Retina (tissue), 1 donor: ENCODE measurements around the gene ZNF613.
"Not testable (repeated sequence)": the region's sequence is repeated elsewhere in the genome, so short reads cannot be mapped to it uniquely, and the experiment has no call there.

Experiments
- DNase-seq: peaks from one replicate; pipeline ENCODE4 v3.0.0-alpha.2; 2016

The ZNF613 gene

DNA sequence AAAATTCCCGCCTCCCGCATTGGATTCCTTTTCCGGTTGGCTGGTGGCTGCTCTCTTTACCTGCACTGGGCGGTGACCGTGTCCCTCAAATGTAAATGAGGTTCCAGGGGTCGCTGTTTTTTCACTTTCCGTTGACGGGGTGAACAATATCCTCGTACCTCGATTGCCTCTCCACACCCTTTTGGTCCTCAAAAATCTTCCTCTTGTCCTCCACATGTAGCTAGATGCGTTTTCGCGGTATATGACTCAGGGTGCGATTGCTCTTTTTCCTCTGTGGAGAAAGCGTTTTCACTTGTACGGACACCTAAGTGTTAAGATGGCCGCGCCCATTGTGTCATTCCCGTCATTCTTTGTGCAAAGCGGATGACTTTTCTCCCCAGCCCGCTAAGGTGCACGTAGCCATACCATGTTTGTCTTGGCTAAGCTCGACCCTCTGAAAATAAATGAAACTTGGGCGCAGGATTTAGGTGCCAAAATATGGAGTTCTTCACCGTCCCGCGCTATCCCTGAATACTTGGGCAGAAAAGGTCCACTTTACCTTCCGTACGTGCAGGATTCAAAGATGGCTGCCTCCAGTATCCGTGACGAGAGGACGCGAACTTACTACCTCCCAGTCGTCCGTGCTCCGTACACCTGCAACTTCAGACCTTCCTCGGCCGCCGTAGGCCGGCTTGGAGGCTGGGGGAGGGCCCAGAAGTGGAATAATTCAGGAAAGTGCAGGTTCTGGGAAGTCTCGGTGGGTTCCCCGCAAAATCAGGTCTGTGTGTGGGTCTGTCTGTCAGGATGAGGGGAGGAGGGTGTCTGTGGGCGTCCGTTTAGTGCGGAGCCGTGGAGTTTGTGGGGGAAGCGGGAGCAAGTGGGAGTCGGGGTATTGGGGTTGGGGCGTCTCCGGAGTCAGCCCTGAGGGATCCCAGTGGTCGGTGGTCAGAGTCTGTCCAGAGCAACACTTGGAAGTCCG is at the start of gene ZNF613:
TSS of gene ZNF613 (plus strand) at position 689 of the 958 bp plus-strand sequence. CDS start 8,749 bp downstream, outside the sequence.
- DNase-seq, result peak; percentile 99

DNA sequence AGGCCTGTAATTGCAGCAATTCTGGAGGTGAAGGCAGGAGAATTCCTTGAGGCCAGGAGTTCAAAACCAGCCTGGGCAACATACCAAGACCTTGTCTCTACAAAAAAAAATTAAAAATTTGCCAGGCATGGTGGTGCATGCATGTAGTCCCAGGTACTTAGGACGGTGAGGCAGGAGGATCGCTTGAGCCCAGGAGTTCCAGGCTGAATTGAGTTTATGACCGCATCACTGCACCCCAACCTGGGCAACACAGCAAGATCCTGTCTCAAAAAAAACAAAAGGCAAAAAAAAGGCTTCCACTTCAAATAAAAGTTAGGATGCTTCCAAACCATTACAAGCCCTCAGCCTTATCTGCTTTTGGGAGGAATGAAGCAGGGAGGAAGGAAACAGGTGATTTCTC is 44.8 kb upstream of the ZNF613 start:
- DNase-seq, result no peak

DNA sequence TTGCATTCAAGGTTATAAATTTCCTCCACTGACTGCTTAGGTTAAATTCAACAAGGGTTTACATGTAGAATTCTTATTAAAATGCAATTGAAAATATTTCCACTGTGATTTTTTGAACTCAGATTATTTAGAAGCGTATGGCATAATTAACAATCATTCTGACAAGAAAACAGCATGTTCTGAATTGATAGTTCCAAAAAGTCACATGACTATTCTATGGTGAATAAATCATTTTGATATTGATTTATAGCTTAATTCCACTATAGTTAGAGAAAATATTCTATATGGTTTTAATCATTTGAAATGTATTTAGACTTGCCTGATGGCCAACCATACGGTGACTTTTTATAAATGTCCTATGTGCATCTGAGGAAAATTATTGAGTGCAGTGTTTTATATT is 42.6 kb upstream of the ZNF613 start:
- no peak for DNase-seq

DNA sequence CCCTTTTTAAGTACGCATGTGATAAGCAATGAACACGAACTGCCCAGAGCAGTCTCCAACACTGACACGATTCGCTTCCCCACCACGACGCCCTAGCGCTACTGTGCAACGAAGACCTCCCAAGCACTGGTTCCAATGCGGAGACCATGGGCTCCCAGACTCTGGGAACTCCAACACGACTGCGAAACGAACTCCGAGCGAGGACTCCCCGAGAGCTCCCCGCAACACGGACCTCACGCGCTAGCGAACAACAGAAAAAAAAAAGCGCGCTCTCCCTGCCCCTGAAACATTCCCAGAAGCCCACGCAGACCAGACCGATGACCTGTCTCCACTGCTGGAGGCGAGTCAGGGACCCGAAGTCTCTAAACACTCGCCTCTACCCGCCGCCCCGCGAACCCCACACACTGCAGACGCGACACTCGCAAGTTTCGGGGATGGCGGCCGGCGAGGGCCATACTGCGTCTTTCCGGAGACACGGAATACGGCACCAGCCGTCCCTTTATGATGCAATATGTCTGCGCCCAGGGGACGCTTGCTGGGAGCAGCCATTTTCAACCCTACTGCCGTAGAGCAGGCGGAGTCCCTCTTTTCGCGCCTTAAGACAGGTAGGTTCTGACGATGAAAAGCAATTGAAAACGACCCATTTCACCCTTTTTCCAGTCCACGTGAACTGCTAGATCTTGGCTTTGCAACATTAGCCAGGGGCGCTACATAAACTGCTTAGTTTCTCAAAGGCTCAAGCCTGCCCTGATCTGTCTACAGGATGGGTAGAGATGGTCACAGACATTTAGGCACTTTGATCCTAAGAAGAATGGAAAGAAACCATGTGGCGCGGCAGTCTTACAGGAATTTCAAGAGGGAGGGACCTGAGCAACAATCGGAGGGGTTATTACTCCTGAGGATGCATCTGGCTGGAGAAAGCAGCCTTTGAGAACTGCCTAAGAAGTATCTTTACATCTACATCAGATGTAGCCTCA is 39.5 kb upstream of the ZNF613 start, which contains the start of gene ZNF577:
TSS of gene ZNF577 (minus strand) at position 430 of the 977 bp plus-strand sequence. CDS start 7,569 bp downstream, outside the sequence.
- DNase-seq, result peak; percentile 96

DNA sequence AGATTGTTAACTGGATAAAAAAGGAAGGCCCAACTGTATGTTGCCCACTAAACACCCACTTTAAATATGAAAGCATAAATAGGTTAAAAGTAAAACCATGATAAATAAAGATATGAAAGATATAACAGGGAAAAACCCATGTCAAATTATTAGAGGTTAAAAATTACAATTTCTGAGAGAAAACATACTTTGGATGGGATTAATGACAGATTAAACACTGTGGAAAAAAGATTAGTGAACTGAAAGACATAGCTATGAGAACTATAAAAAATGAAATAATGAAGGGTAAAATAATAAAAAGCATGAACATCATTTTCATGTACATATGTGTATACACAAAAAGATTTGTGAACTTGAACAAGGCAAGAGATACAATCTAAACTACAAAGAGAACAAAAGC is 37.3 kb upstream of the ZNF613 start:
- DNase-seq, result no peak

DNA sequence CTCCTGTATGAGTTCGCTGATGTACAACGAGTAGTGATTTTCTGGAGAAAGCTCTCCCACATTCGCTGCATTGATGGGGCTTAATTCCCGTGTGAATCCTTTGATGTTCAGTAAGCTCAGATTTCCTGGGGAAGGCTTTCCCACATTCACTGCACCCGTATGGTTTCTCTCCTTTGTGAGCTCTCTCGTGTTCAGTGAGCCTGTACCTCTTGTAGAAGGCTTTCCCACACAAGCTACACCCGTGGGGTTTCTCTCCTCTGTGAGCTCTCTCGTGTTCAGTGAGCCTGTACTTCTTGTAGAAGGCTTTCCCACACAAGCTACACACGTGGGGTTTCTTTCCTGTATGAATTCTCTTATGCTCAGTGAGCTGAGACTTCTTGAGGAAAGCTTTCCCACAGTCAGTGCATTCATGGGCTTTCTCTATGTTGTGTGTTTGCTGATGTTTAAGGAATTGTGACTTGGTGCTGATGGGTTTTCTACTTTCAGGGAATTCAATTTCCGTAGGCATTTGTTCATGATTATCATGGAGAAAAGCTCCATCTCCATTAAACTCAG is 36.0 kb upstream of the ZNF613 start:
- peak; percentile 20 for DNase-seq

GRCh38 chr19:51901860-51902259 is 25.4 kb upstream of the ZNF613 start:
- DNase-seq, result no peak

GRCh38 chr19:51903192-51903591 is 24.1 kb upstream of the ZNF613 start:
- no peak for DNase-seq

DNA sequence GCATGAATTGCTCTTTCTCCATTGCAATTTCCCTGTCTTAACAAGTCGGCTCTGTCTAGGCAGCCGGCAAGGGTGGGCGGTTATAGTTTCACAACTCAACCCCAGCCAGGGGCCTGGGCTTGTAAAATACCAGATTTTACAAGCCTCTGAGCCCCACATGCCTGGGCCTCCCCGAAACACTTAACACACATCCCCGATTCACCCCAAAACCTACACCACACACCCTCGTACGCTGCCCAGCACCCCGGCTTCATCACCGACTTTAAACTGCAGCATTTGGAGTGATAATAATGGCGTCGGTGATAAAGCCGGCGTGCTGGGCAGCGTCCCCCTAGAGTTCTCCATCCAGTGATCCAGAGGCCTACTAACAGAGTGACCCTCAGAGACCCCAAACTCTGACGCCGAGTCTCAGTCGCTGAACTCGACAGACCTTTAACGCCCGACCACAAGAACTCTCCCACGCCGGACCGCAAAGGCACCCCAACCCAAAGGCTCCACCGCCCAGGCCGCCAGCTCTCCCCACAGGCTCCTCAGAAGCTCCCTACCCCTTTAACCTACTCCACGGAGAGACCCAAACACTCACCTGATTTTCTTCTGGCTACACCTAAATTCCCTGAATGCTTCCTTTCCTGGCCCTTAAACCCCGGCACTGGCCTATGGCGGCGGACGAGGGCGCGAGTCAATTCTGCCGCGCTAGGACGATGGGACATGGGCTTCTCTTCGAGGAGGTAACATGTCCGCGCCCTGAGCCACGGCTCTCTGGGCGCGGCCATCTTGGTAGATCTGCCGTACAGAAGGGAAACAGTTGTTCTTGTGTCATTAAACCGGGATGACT is 22.7 kb upstream of the ZNF613 start, which contains the start of gene ZNF649:
TSS of gene ZNF649 (minus strand) at position 687 of the 835 bp plus-strand sequence. CDS start 4,910 bp downstream, outside the sequence.
- DNase-seq, result peak; percentile 93

- DNase-seq, result no peak
Observed at GRCh38 chr19:51905206-51905605, 22.1 kb upstream of the ZNF613 start.

GRCh38 chr19:51905639-51906038 is 21.6 kb upstream of the ZNF613 start:
- not testable (repeated sequence) for DNase-seq

- DNase-seq, result not testable (repeated sequence)
Observed at GRCh38 chr19:51906108-51906507, 21.2 kb upstream of the ZNF613 start.

GRCh38 chr19:51907981-51908380 is 19.3 kb upstream of the ZNF613 start:
- not testable (repeated sequence) for DNase-seq

DNA sequence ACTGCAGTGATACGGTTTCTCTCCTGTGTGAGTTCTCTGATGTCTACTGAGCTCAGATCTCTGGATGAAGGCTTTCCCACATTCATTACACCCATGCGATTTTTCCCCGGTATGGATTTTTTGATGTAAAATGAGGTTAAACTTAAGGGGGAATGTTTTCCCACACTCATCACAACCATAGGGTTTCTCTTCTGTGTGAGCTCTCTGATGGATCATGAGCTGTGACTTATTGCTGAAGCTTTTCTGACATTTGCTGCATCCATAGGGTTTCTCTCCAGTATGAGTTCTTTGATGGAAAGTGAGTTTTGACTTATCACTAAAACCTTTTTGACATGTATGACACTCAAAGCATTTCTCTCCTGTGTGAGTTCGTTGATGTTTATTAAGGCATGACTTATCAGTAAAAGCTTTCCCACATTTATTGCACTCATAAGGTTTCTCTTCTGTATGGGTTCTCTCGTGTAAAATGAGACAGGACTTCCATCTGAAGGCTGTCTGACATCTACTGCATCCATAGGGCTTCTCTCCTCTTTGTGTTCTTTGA is 11.9 kb upstream of the ZNF613 start:
- DNase-seq, result no peak

GRCh38 chr19:51916167-51916566 is 11.1 kb upstream of the ZNF613 start:
- no peak for DNase-seq

GRCh38 chr19:51919606-51920005 is 7.7 kb upstream of the ZNF613 start:
- DNase-seq, result no peak

- DNase-seq, result no peak
Observed at GRCh38 chr19:51921949-51922348, 5.3 kb upstream of the ZNF613 start.

DNA sequence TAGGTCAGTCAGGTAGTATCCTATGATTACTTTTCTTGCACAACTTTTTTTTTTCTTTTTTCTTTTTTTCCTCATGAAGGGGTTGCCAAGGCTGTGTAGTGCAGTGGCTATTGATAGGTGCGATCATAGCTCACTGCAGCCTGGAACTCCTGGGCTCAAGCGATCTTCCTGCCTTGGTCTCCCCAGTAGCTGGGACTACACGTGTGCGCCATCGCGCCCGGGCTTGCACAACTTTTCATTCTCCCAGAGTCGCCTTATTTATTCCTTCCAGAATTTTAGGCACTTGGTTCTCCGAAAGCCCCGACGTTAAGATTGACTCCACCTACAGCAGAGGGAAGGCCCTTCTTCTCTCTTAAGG is 867 bp upstream of the ZNF613 start:
- no peak for DNase-seq

- no peak for DNase-seq
Observed at GRCh38 chr19:51927859-51928258, 587 bp downstream of the ZNF613 start.

GRCh38 chr19:51931921-51932320 is 4.6 kb downstream of the ZNF613 start:
- no peak for DNase-seq

GRCh38 chr19:51938936-51939335 is 11.7 kb downstream of the ZNF613 start:
- DNase-seq, result no peak
